Amniotic stem cell (primary cell): Measurements from ENCODE around the gene C1orf174.

Source experiments
- DNase-seq: peaks from one replicate; lab custom pipeline; 2025; lab: John Stamatoyannopoulos, UW

C1orf174 gene

DNA sequence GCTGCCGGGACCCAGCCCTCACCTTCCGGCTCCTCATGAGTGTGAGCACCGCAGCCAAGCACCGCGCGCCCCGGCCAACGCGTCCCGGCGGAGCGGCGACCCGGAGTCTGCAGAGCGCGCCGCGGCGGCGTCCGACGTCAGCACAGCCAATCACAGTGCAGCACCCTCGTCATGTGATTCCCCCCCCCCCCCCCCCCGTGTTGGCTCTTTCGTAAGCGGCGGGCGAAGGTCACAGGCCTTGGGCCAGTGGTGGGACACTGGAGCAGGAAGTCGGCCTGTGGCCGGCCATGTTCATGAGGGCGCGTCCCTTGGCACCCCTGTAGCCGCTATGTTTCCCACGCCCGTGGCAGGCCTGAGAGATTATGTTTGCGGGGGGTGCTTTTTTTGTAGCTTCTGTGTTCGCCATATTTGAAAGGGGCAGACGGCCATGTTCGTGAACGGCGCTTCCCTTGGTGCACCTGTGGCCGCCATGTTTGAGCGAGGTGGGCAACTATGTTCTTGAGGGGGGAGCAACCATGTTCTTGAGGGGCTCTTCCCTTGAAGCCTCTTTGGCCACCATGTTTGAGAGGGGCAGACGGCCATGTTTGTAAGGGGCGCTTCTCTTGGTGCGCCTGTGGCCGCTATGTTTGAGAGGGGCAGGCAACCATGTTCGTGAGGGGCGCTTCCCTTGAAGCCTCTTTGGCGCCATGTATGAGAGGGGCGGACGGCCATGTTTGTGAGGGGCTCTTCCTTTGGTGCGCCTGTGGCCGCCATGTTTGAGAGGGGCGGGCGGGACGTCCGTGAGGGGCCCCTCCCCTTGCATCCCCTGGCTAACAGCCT lies at the start of gene C1orf174:
Gene C1orf174, minus strand, starts transcription at position 123 of the 819 bp plus-strand sequence. Its CDS starts 86 bp downstream, at position 37.
- DNase-seq, result peak; percentile 98

DNA sequence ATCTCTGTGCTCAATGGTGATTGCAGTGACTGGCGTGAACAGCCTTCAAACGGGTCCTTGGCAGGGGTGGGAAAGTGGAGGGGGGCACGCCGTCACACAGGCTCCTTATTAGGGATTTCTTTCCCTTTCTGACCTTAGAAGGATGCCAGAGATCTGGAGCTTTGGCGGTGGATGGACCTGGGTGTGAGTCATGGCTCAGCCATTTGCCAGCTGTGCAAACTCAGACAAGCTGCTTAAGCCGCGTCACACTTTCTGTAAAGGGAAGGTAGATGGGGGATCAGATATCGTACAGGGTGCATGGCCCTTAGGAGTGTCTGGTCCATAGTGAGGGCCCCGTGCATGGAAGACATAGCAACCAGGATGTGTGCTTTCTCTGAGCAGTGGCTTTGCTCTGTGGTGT lies 48.3 kb upstream of the C1orf174 start:
- no peak for DNase-seq

- no peak for DNase-seq
Measured at GRCh38 chr1:3945916-3946840, 46.1 kb upstream of the C1orf174 start.

GRCh38 chr1:3945222-3945621 lies 45.1 kb upstream of the C1orf174 start:
- DNase-seq, result no peak

GRCh38 chr1:3944578-3945125 lies 44.6 kb upstream of the C1orf174 start:
- no peak for DNase-seq

GRCh38 chr1:3943806-3944577 lies 43.9 kb upstream of the C1orf174 start:
- no peak for DNase-seq

- DNase-seq, result no peak
Measured at GRCh38 chr1:3943123-3943431, 43.0 kb upstream of the C1orf174 start.

- no peak for DNase-seq
Measured at GRCh38 chr1:3942416-3943122, 42.5 kb upstream of the C1orf174 start.

- no peak for DNase-seq
Measured at GRCh38 chr1:3940754-3941345, 40.8 kb upstream of the C1orf174 start.

- DNase-seq, result no peak
Measured at GRCh38 chr1:3940081-3940753, 40.1 kb upstream of the C1orf174 start.

DNA sequence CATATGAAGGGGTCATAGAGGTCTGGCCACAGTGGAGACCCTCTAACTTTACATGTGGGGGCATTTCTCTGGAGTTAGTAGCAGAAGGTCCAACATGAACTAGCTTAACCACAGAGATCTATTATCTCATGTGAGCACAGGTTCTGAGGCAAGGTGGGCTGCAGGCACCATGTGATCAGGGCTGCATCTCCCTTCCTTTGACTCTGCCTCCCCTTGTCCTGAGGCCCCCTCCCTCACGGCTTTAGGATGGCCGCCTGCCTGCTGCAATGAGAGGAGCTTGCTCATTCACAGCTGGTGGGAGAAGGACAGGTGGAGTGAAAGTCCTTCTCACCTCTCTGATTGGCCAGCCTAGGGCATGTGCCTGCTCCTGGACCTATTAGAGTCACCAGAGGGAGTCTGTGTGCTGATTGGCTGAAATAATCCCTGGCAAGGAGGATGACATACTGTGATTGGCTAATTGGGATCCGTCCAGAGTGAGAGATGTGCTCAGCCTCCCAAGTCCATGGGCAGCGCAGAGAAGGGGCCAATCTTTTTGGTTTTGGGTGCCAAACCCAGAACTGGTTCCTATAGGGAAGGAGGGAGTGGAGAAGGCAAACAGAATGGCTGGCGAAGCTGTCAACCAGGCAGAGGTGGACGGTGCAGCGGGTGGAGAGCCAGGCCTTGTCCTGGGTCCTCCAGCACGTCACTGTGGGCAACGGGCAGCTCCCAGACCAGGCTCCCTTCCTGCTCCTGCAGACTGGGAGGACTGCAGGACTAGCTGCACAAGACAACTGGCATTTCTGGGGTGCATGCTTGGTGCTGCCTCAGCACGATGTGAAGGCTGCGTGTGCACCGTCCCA lies 39.4 kb upstream of the C1orf174 start:
- no peak for DNase-seq

DNA sequence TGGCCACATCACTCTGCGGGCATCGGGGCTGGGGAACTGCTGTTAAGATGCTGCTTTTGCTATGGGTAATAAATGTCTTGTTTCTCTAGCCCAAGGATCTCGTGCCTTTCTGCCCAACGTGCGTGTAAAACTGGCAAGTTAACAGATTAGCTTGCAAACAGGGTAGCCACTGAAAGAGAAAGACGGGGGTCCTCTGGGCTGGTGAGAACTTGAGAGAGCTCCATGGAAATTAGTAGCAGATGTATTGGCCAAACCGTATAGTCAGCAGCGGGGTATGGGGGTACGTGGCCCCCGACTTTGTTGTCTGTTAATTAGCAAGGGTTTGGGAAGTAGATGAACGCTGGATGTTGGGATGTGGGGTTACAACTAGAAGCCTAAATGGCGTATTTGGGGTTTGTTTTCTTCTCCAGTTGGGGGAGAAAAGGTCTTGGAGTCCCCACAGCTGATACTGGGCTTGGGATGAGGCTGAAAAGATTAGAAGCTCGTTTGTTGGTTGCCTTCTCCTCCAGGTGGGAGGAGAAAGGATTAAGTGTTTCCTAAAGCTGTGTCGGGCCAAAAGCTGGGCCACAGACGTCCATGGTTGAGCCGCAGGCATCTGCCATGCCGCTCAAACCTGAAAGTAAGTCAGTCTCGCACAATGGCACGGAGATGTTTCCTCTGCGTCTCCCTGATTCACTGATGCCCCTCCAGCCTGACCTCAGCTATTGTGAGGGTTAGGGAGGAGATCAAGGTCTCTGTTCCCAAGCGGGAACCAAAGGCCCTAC lies 32.3 kb upstream of the C1orf174 start:
- DNase-seq, result no peak

GRCh38 chr1:3931007-3931912 lies 31.2 kb upstream of the C1orf174 start:
- no peak for DNase-seq

GRCh38 chr1:3930301-3931006 lies 30.4 kb upstream of the C1orf174 start:
- no peak for DNase-seq

DNA sequence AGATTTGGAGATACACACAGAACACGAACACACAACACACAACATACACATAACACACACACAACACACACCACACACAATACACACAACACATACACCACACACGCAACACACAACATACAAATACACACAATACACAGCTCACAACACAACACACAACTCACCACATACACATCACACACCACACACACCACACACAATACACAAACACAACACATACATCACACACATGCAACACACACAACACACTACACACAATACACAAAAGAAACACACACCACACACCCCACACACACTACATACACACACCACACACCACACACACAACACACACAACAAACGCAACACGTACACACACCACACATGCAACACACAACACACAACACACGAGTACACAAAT lies 29.1 kb upstream of the C1orf174 start:
- no peak for DNase-seq

DNA sequence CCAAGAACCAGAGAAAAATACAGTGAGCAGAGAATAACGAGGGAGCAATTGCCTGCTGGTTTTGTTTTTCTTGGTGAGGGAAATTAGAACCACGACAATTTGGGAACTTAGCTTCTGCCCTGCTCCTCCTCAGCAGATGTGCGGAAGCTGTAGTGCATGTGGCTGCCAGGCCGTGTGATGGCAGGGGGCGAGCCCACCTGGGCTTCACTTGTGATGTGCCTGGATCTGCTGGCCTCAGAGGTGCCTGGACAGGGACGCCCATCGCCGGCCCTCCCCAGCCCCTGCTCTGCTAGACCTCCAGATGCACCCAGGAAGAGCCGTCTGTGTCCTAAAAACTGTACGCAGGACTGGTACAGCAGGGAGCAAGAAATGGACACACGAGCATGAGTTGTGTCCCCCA lies 28.5 kb upstream of the C1orf174 start:
- DNase-seq, result no peak

DNA sequence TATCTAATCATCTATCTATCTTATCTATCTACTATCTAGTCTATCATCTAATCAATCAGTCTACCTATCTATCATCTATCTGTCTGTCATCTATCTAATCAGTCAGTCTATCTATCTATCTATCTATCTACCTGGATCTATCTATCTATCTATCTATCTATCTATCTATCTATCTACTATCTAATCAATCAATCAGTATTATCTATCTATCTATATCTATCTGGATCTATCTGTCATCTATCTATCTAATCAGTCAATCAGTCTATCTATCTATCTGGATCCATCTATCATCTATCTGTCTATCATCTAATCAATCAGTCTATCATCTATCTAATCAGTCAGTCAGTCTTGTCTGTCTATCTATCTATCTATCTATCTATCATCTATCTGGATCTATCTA lies 26.9 kb upstream of the C1orf174 start:
- DNase-seq, result no peak
